Measurements from ENCODE around the gene VAT1L.

- TF ChIP-seq POLR2A (IDR thresholded peaks at IDR 0.05) (no peak), CTCF (IDR thresholded peaks at IDR 0.05) (no peak)
These were observed 68.2 kb downstream of the VAT1L start for GRCh38 chr16:77856438-77857160.
